ENCODE data around the gene ARL14EPL.

ARL14EPL gene

DNA sequence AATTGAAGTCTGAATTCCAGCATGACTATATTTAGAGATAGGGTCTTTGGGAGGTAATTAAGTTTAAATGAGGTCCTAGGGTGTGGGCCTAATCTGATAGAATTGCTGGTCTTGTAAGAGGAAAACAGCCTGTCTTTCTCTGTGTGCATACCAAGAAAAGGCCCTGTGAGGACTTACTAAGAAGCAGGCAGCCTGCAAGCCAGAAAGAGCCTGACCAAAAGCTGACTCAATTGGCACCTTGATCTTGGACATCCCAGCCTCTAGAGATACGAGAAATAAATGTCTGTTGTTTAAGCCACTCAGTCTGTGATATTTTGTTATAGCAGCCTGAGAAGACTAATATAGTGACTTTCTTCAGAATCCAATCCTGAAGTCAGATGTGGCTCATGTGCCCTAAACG, 14.6 kb downstream of the ARL14EPL start:
- H3K79me2 ChIP-seq (ENCODE audit: insufficient read depth, low read length): no peaks in the 10 kb centered on the region
- H2AFZ ChIP-seq (ENCODE audit: low read length): no peak overlapping the region
- H3K9ac ChIP-seq (ENCODE audit: low read length): no peak overlapping the region
- H3K4me1 ChIP-seq (ENCODE audit: insufficient read depth, low read length, severe bottlenecking): no peaks in the 10 kb centered on the region
- no peak overlapping the region for H3K27ac ChIP-seq (ENCODE audit: low read depth, low read length, poor library complexity, severe bottlenecking)
- H3K9me3 ChIP-seq (ENCODE audit: low read length): no peaks in the 10 kb centered on the region
- no peak overlapping the region for H3K4me3 ChIP-seq (ENCODE audit: low read depth, low read length, poor library complexity, severe bottlenecking)
- no peaks in the 10 kb centered on the region for H3F3A ChIP-seq (ENCODE audit: insufficient read depth, low read length)
- no peaks in the 10 kb centered on the region for H3K27me3 ChIP-seq (ENCODE audit: insufficient read depth, low read length)
- no peaks in the 10 kb centered on the region for H4K20me1 ChIP-seq (ENCODE audit: insufficient read depth, low read length)
- no peak overlapping the region for H3K4me2 ChIP-seq (ENCODE audit: low read length)
- no peaks in the 10 kb centered on the region for H3K36me3 ChIP-seq (ENCODE audit: insufficient read depth, low read length)
- no peak for TF ChIP-seq EZH2 (IDR thresholded peaks at IDR 0.05; ENCODE audit: borderline replicate concordance, low read length)
- TF ChIP-seq, protein P1, sequence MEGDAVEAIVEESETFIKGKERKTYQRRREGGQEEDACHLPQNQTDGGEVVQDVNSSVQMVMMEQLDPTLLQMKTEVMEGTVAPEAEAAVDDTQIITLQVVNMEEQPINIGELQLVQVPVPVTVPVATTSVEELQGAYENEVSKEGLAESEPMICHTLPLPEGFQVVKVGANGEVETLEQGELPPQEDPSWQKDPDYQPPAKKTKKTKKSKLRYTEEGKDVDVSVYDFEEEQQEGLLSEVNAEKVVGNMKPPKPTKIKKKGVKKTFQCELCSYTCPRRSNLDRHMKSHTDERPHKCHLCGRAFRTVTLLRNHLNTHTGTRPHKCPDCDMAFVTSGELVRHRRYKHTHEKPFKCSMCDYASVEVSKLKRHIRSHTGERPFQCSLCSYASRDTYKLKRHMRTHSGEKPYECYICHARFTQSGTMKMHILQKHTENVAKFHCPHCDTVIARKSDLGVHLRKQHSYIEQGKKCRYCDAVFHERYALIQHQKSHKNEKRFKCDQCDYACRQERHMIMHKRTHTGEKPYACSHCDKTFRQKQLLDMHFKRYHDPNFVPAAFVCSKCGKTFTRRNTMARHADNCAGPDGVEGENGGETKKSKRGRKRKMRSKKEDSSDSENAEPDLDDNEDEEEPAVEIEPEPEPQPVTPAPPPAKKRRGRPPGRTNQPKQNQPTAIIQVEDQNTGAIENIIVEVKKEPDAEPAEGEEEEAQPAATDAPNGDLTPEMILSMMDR (IDR thresholded peaks at IDR 0.05; ENCODE audit: low read length): no peak
- H3K9me2 ChIP-seq (ENCODE audit: low read depth, low read length): no peaks in the 10 kb centered on the region

- H3K4me3 ChIP-seq (ENCODE audit: low read depth, low read length, poor library complexity, severe bottlenecking): no peak overlapping the region
- H3K36me3 ChIP-seq (ENCODE audit: insufficient read depth, low read length): no peaks in the 10 kb centered on the region
- no peaks in the 10 kb centered on the region for H3F3A ChIP-seq (ENCODE audit: insufficient read depth, low read length)
- H3K27ac ChIP-seq (ENCODE audit: low read depth, low read length, poor library complexity, severe bottlenecking): no peak overlapping the region
- H3K9me2 ChIP-seq (ENCODE audit: low read depth, low read length): no peaks in the 10 kb centered on the region
- no peaks in the 10 kb centered on the region for H3K27me3 ChIP-seq (ENCODE audit: insufficient read depth, low read length)
- no peak overlapping the region for H3K9ac ChIP-seq (ENCODE audit: low read length)
- H2AFZ ChIP-seq (ENCODE audit: low read length): no peak overlapping the region
- TF ChIP-seq EZH2 (IDR thresholded peaks at IDR 0.05; ENCODE audit: borderline replicate concordance, low read length): no peak
- TF ChIP-seq, protein P1 (IDR thresholded peaks at IDR 0.05; ENCODE audit: low read length): no peak
- H3K9me3 ChIP-seq (ENCODE audit: low read length): no peaks in the 10 kb centered on the region
- no peaks in the 10 kb centered on the region for H4K20me1 ChIP-seq (ENCODE audit: insufficient read depth, low read length)
- no peaks in the 10 kb centered on the region for H3K4me1 ChIP-seq (ENCODE audit: insufficient read depth, low read length, severe bottlenecking)
- no peaks in the 10 kb centered on the region for H3K79me2 ChIP-seq (ENCODE audit: insufficient read depth, low read length)
- no peak overlapping the region for H3K4me2 ChIP-seq (ENCODE audit: low read length)
Observed at GRCh38 chr5:116058346-116058936, 26.2 kb downstream of the ARL14EPL start.

DNA sequence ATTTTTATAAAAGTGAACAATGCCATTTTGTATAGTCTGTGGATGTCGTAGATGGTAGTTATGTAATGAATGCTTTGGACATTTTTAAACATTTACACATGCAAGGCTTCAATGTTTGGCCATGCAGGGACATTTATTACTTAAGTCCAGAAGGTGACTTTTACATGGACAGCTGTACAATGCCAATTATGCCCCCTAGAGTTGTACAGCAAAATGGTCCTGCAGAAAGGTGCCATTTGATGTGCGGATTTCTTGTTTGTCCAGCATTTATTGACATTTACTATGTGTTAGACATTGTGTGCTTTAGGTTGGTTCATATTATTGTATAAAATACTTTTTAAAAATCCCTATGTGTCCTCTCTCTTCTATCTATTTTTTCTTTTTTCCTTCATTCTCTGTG, 30.1 kb downstream of the ARL14EPL start:
- H3K9me3 ChIP-seq (ENCODE audit: low read length): no peaks in the 10 kb centered on the region
- TF ChIP-seq EZH2 (IDR thresholded peaks at IDR 0.05; ENCODE audit: borderline replicate concordance, low read length): no peak
- TF ChIP-seq, protein P1 (IDR thresholded peaks at IDR 0.05; ENCODE audit: low read length): peak; percentile 27; the same call in 1 of the 2 replicates

More for the DNA sequence above, 30.1 kb downstream of the ARL14EPL start:
- no peaks in the 10 kb centered on the region for H3K36me3 ChIP-seq (ENCODE audit: insufficient read depth, low read length)
- H3K27ac ChIP-seq (ENCODE audit: low read depth, low read length, poor library complexity, severe bottlenecking): no peak overlapping the region
- H3K4me1 ChIP-seq (ENCODE audit: insufficient read depth, low read length, severe bottlenecking): no peaks in the 10 kb centered on the region
- H3K79me2 ChIP-seq (ENCODE audit: insufficient read depth, low read length): no peaks in the 10 kb centered on the region
- H3F3A ChIP-seq (ENCODE audit: insufficient read depth, low read length): no peaks in the 10 kb centered on the region
- H3K9me2 ChIP-seq (ENCODE audit: low read depth, low read length): no peaks in the 10 kb centered on the region
- no peak overlapping the region for H3K4me2 ChIP-seq (ENCODE audit: low read length)
- no peaks in the 10 kb centered on the region for H3K27me3 ChIP-seq (ENCODE audit: insufficient read depth, low read length)
- H4K20me1 ChIP-seq (ENCODE audit: insufficient read depth, low read length): no peaks in the 10 kb centered on the region
- no peak overlapping the region for H3K9ac ChIP-seq (ENCODE audit: low read length)
- no peak overlapping the region for H2AFZ ChIP-seq (ENCODE audit: low read length)
- no peak overlapping the region for H3K4me3 ChIP-seq (ENCODE audit: low read depth, low read length, poor library complexity, severe bottlenecking)

Data from OCI-LY1 (cell line).